ENCODE measurements around the gene PRUNE2.

PRUNE2 gene

GRCh38 chr9:76697081-76697480 lies 208.8 kb downstream of the PRUNE2 start:
- Histone ChIP-seq H3K27ac (replicated peaks) (no peak overlapping the region; the same call in 1 of the 2 replicates), H3K27me3 (ENCODE audit: insufficient read depth, poor library complexity, severe bottlenecking) (no peaks in the 10 kb centered on the region), H3K4me3 (replicated peaks; ENCODE audit: insufficient read depth, low read length) (no peak overlapping the region)
- no peak for DNase-seq (ENCODE audit: low read depth in 1 of 2, low spot score in 1 of 2)
- TF ChIP-seq SPI1 (IDR thresholded peaks at IDR 0.05; ENCODE audit: borderline replicate concordance, low read depth): no peak
- TF ChIP-seq GABPA (IDR thresholded peaks at IDR 0.05; ENCODE audit: low read depth): no peak
- no peak for TF ChIP-seq CTCF (IDR thresholded peaks at IDR 0.05; ENCODE audit: insufficient read depth, low read length)
- no peak for TF ChIP-seq POLR2AphosphoS5 (IDR thresholded peaks at IDR 0.05; ENCODE audit: low read depth)
- no peak for TF ChIP-seq REST (IDR thresholded peaks at IDR 0.05; ENCODE audit: insufficient replicate concordance, low read depth)

- Histone ChIP-seq H3K4me3 (replicated peaks; ENCODE audit: insufficient read depth, low read length) (no peak overlapping the region), H3K27ac (replicated peaks) (no peak overlapping the region), H3K27me3 (ENCODE audit: insufficient read depth, poor library complexity, severe bottlenecking) (no peaks in the 10 kb centered on the region)
- TF ChIP-seq CTCF (IDR thresholded peaks at IDR 0.05; ENCODE audit: insufficient read depth, low read length): no peak
- TF ChIP-seq REST (IDR thresholded peaks at IDR 0.05; ENCODE audit: insufficient replicate concordance, low read depth): no peak
- no peak for TF ChIP-seq POLR2AphosphoS5 (IDR thresholded peaks at IDR 0.05; ENCODE audit: low read depth)
- TF ChIP-seq GABPA (IDR thresholded peaks at IDR 0.05; ENCODE audit: low read depth): no peak
- no peak for TF ChIP-seq SPI1 (IDR thresholded peaks at IDR 0.05; ENCODE audit: borderline replicate concordance, low read depth)
- no peak for DNase-seq (ENCODE audit: low read depth in 1 of 2, low spot score in 1 of 2)
These were observed 212.0 kb downstream of the PRUNE2 start for GRCh38 chr9:76693912-76694311.

- Histone ChIP-seq H3K4me3 (replicated peaks; ENCODE audit: insufficient read depth, low read length) (no peak overlapping the region), H3K27ac (replicated peaks) (no peak overlapping the region)
- no peak for DNase-seq (ENCODE audit: low read depth in 1 of 2, low spot score in 1 of 2)
These were observed 213.3 kb downstream of the PRUNE2 start for GRCh38 chr9:76692458-76693129.

More at GRCh38 chr9:76692458-76693129, 213.3 kb downstream of the PRUNE2 start:
- H3K27me3 ChIP-seq (ENCODE audit: insufficient read depth, poor library complexity, severe bottlenecking): no peaks in the 10 kb centered on the region
- TF ChIP-seq SPI1 (IDR thresholded peaks at IDR 0.05; ENCODE audit: borderline replicate concordance, low read depth): no peak
- TF ChIP-seq REST (IDR thresholded peaks at IDR 0.05; ENCODE audit: insufficient replicate concordance, low read depth): no peak
- TF ChIP-seq POLR2AphosphoS5 (IDR thresholded peaks at IDR 0.05; ENCODE audit: low read depth): no peak
- no peak for TF ChIP-seq CTCF (IDR thresholded peaks at IDR 0.05; ENCODE audit: insufficient read depth, low read length)
- no peak for TF ChIP-seq GABPA (IDR thresholded peaks at IDR 0.05; ENCODE audit: low read depth)

All from HL-60 (cell line).